Tibial nerve (tissue), 4 donors: Measurements from ENCODE around the gene PFKM. TPM values are rescaled to one million over a fixed set of nuclear protein-coding genes. Genes with fewer than 3 reads are reported as not detected.

ENCODE experiments used
- small RNA-seq: library from RNA; depleted of rRNA; stranded (forward); fragments of <200 nt; gene quantifications from one replicate; pipeline ENCODE3, GENCODE V24; 2016
- total RNA-seq, 4 donors: library from RNA; depleted of rRNA; stranded (reverse); fragments of >200 nt; gene quantifications; one replicate each; pipeline ENCODE4 v1.1.0, GENCODE V29; 2016

The PFKM gene
- total RNA-seq, 4 donors from 2014 or later = 37.5 to 51.1 (median 47.4) TPM

Small RNA genes within 50 kb of the gene (small RNA-seq; reads per million reads assigned to genes)
- gene MIR6505 (not detected), gene RNU6-1203P (not detected)

Other genes with a start within 250 kb of the PFKM start
- gene VDR, start 214.4 kb upstream of the PFKM start, total RNA-seq = 1 to 10 TPM in 2 of 4 donors, under 1 TPM in 2; 0.78 to 6.6 (median 1.1) TPM
- gene TMEM106C, start 155.8 kb upstream of the PFKM start, total RNA-seq = 10 to 100 TPM; 26.9 to 69.7 (median 49.5) TPM
- gene COL2A1, start 114.9 kb upstream of the PFKM start, total RNA-seq = not detected
- gene SENP1, start 13.3 kb upstream of the PFKM start, total RNA-seq = 10 to 100 TPM; 14.7 to 40.0 (median 21.1) TPM
- 10 to 100 TPM; 25.1 to 40.2 (median 28.2) TPM for gene ASB8, start 38.2 kb downstream of the PFKM start, total RNA-seq
- gene CCDC184, start 64.3 kb downstream of the PFKM start, total RNA-seq = 1 to 10 TPM; 2.1 to 4.3 (median 2.9) TPM
- gene OR10AD1, start 83.9 kb downstream of the PFKM start, total RNA-seq = not detected
- 10 to 100 TPM; 20.2 to 32.4 (median 23.7) TPM for gene ZNF641, start 231.6 kb downstream of the PFKM start, total RNA-seq